A673 (cell line): ENCODE results near the gene TGM4. TPM values are rescaled to one million over a fixed set of nuclear protein-coding genes. Genes with fewer than 3 reads are reported as not detected.
A peak's percentile ranks its signal among the peaks of the same experiment; 100 is the strongest.

Experiments used
- BruUV-seq: library from RNA; stranded (reverse); fragments of 400-500 nt; replicated peaks from 2 replicates; lab custom pipeline; 2021; lab: Mats Ljungman, UMichigan
- CTCF ChIA-PET: fragments of 300-600 bp; sonication (Branson Sonifier 250); formaldehyde crosslinking; loops from one replicate; lab custom pipeline; 2022; ENCODE audit warnings: antibody characterized with exemption; lab: Charles Lee
- POLR2A ChIA-PET: fragments of 300-600 bp; sonication (Branson Sonifier 250); formaldehyde crosslinking; loops from one replicate; lab custom pipeline; 2022; ENCODE audit warnings: antibody characterized with exemption; ENCODE audit not compliant: low non-redundant PET; lab: Charles Lee
- DNase-seq: peaks from one replicate; pipeline ENCODE4 v3.0.0-alpha.2; 2015; ENCODE audit warnings: low spot score
- H3K27ac ChIP-seq: fragments of 200-600 bp; sonication (generic); 2 replicates; pipeline ENCODE4 v1.5.1; 2016; ENCODE audit warnings: mixed run types, low read depth, mild to moderate bottlenecking, mixed read lengths, antibody characterized with exemption, low read length; ENCODE audit not compliant: poor library complexity, severe bottlenecking
- H3K27me3 ChIP-seq: fragments of 200-600 bp; sonication (generic); replicated peaks from 2 replicates; pipeline ENCODE4 v1.6.1; 2017; ENCODE audit warnings: mixed run types, low read depth, mild to moderate bottlenecking, mixed read lengths, antibody characterized with exemption, low read length; ENCODE audit not compliant: insufficient read depth, poor library complexity
- H3K36me3 ChIP-seq: fragments of 200-600 bp; sonication (generic); 2 replicates; pipeline ENCODE4 v1.6.1; 2016; ENCODE audit warnings: mixed run types, mild to moderate bottlenecking, mixed read lengths, antibody characterized with exemption, low read length; ENCODE audit not compliant: insufficient read depth, poor library complexity, severe bottlenecking
- H3K4me1 ChIP-seq: fragments of 200-600 bp; sonication (generic); 2 replicates; pipeline ENCODE4 v1.6.1; 2017; ENCODE audit warnings: mixed run types, mild to moderate bottlenecking, mixed read lengths, antibody characterized with exemption, low read length; ENCODE audit not compliant: insufficient read depth, poor library complexity, severe bottlenecking
- H3K4me3 ChIP-seq: fragments of 200-600 bp; sonication (generic); 2 replicates; pipeline ENCODE4 v1.5.1; 2016; ENCODE audit warnings: low read depth, mixed run types, mild to moderate bottlenecking, mixed read lengths, low read length; ENCODE audit not compliant: poor library complexity, severe bottlenecking
- H3K9me3 ChIP-seq: fragments of 200-600 bp; sonication (generic); 2 replicates; pipeline ENCODE4 v1.6.1; 2016; ENCODE audit warnings: mixed run types, low read depth, mild to moderate bottlenecking, mixed read lengths, antibody characterized with exemption, low read length; ENCODE audit not compliant: poor library complexity, severe bottlenecking
- CTCF ChIP-seq: fragments of 300-800, 200-600 bp; sonication (generic); conservative IDR thresholded peaks from 2 replicates; pipeline ENCODE4 v1.5.1; 2017; ENCODE audit warnings: low read depth, mild to moderate bottlenecking, antibody characterized with exemption, low read length, moderate library complexity, mixed read lengths
- EZH2 ChIP-seq: fragments of 200-600 bp; sonication (generic); IDR thresholded peaks from 2 replicates; pipeline ENCODE4 v1.6.1; 2017; ENCODE audit warnings: borderline replicate concordance, low read depth, mild to moderate bottlenecking, mixed read lengths, antibody characterized with exemption, low read length; ENCODE audit not compliant: poor library complexity, severe bottlenecking
- intact Hi-C: fragments of 100-400 bp; cut with micrococcal nuclease; formaldehyde crosslinking; loops from one replicate; pipeline ENCODE4 v1.10.0; 2022; ENCODE audit not compliant: unreplicated experiment
- total RNA-seq: library from RNA; stranded (reverse); gene quantifications from 2 replicates; pipeline ENCODE4 v1.2.3, GENCODE V29; 2021

The TGM4 gene
- total RNA-seq, 1 experiment from 2014 or later: 0.09 TPM

- H3K4me1 ChIP-seq: peaks cover 45% of the 10 kb centered on the region
- CTCF ChIA-PET: no interaction called here
- no TSS peak for BruUV-seq
- DNase-seq: peak; percentile 88
- H3K27me3 ChIP-seq: no peaks in the 10 kb centered on the region
- intact Hi-C loops: no loop called here
- POLR2A ChIA-PET: interaction anchor here (1.0 kb wide), 1 partner anchor 12 kb away, joined by 4 read pairs; no protein-coding TSS in a partner anchor
- peak overlapping the region; percentile 95 for H3K27ac ChIP-seq
- H3K4me3 ChIP-seq: no peak overlapping the region
- no peak for TF ChIP-seq EZH2
- no peak for TF ChIP-seq CTCF
- no peaks in the 10 kb centered on the region for H3K9me3 ChIP-seq
- peaks cover 11% of the 10 kb centered on the region for H3K36me3 ChIP-seq
These were observed 75.9 kb downstream of the TGM4 start for GRCh38 chr3:44950275-44950734.

- Histone ChIP-seq H3K4me1 (peaks cover 60% of the 10 kb centered on the region), H3K4me3 (no peak overlapping the region), H3K27me3 (no peaks in the 10 kb centered on the region), H3K9me3 (no peaks in the 10 kb centered on the region), H3K36me3 (peaks cover 5% of the 10 kb centered on the region), H3K27ac (peak overlapping the region; percentile 95)
- TF ChIP-seq EZH2 (no peak), CTCF (no peak)
- DNase-seq: no peak
- no TSS peak for BruUV-seq
- intact Hi-C loops: no loop called here
- POLR2A ChIA-PET: no interaction called here
- CTCF ChIA-PET: no interaction called here
These were observed 78.3 kb downstream of the TGM4 start for GRCh38 chr3:44952689-44953088.

- Histone ChIP-seq H3K27me3 (no peaks in the 10 kb centered on the region), H3K9me3 (no peaks in the 10 kb centered on the region), H3K36me3 (peaks cover 18% of the 10 kb centered on the region), H3K27ac (peak overlapping the region; percentile 60), H3K4me1 (peaks cover 67% of the 10 kb centered on the region), H3K4me3 (no peak overlapping the region)
- no peak for DNase-seq
- POLR2A ChIA-PET: no interaction called here
- TF ChIP-seq EZH2 (no peak), CTCF (no peak)
- no TSS peak for BruUV-seq
- intact Hi-C loops: no loop called here
- CTCF ChIA-PET: no interaction called here
These were observed 79.9 kb downstream of the TGM4 start for GRCh38 chr3:44954304-44954703.
